ENCODE data around the gene SYT1.

Gene SYT1

GRCh38 chr12:79288911-79289310 lies 424.3 kb downstream of the SYT1 start:
- TF ChIP-seq EZH2phosphoT487 (conservative IDR thresholded peaks at IDR 0.05; ENCODE audit: low read length) = no peak
- no peak for TF ChIP-seq CTCF (IDR thresholded peaks at IDR 0.05; ENCODE audit: insufficient read depth, low read length, poor library complexity, severe bottlenecking)

GRCh38 chr12:79291711-79292110 lies 427.1 kb downstream of the SYT1 start:
- H4K20me1 ChIP-seq (ENCODE audit: low read depth, low read length) = no peaks in the 10 kb centered on the region
- H3K4me2 ChIP-seq (ENCODE audit: low read depth, low read length, poor library complexity, severe bottlenecking) = no peak overlapping the region
- no peaks in the 10 kb centered on the region for H3K9me3 ChIP-seq (ENCODE audit: insufficient read depth, low read length)
- H3K9ac ChIP-seq (ENCODE audit: low read length) = no peak overlapping the region
- H3K79me2 ChIP-seq (ENCODE audit: insufficient read depth, low read length) = no peaks in the 10 kb centered on the region
- no peak overlapping the region for H3K27ac ChIP-seq (ENCODE audit: low read depth, low read length)
- TF ChIP-seq CTCF (IDR thresholded peaks at IDR 0.05; ENCODE audit: insufficient read depth, low read length, poor library complexity, severe bottlenecking) = no peak
- no peak for TF ChIP-seq EZH2phosphoT487 (conservative IDR thresholded peaks at IDR 0.05; ENCODE audit: low read length)
- H3K27me3 ChIP-seq (ENCODE audit: low read length) = no peaks in the 10 kb centered on the region; the same call in 1 of the 2 replicates
- no peak overlapping the region for H2AFZ ChIP-seq (ENCODE audit: low read depth, low read length, severe bottlenecking)
- no peak overlapping the region for H3K4me3 ChIP-seq (ENCODE audit: insufficient read depth, low read length, poor library complexity, severe bottlenecking)
- no peaks in the 10 kb centered on the region for H3K9me2 ChIP-seq (replicated peaks; ENCODE audit: insufficient read depth, low read length)
- no peaks in the 10 kb centered on the region for H3K36me3 ChIP-seq (ENCODE audit: low read length)
- H3F3A ChIP-seq (ENCODE audit: insufficient read depth) = no peaks in the 10 kb centered on the region

More at GRCh38 chr12:79288911-79289310, 424.3 kb downstream of the SYT1 start:
- no peak overlapping the region for H3K9ac ChIP-seq (ENCODE audit: low read length)
- H3F3A ChIP-seq (ENCODE audit: insufficient read depth) = no peaks in the 10 kb centered on the region
- no peak overlapping the region for H2AFZ ChIP-seq (ENCODE audit: low read depth, low read length, severe bottlenecking)
- H3K4me2 ChIP-seq (ENCODE audit: low read depth, low read length, poor library complexity, severe bottlenecking) = no peak overlapping the region
- H3K4me3 ChIP-seq (ENCODE audit: insufficient read depth, low read length, poor library complexity, severe bottlenecking) = no peak overlapping the region
- no peaks in the 10 kb centered on the region; the same call in 1 of the 2 replicates for H3K27me3 ChIP-seq (ENCODE audit: low read length)
- no peak overlapping the region for H3K27ac ChIP-seq (ENCODE audit: low read depth, low read length)
- no peaks in the 10 kb centered on the region for H3K36me3 ChIP-seq (ENCODE audit: low read length)
- H4K20me1 ChIP-seq (ENCODE audit: low read depth, low read length) = no peaks in the 10 kb centered on the region
- H3K9me3 ChIP-seq (ENCODE audit: insufficient read depth, low read length) = no peaks in the 10 kb centered on the region
- H3K9me2 ChIP-seq (replicated peaks; ENCODE audit: insufficient read depth, low read length) = no peaks in the 10 kb centered on the region
- H3K79me2 ChIP-seq (ENCODE audit: insufficient read depth, low read length) = no peaks in the 10 kb centered on the region

- no peak overlapping the region for H3K4me2 ChIP-seq (ENCODE audit: low read depth, low read length, poor library complexity, severe bottlenecking)
- H3K36me3 ChIP-seq (ENCODE audit: low read length) = no peaks in the 10 kb centered on the region
- no peaks in the 10 kb centered on the region for H3K27me3 ChIP-seq (ENCODE audit: low read length)
- H4K20me1 ChIP-seq (ENCODE audit: low read depth, low read length) = no peaks in the 10 kb centered on the region
- H3K79me2 ChIP-seq (ENCODE audit: insufficient read depth, low read length) = no peaks in the 10 kb centered on the region
- no peak overlapping the region for H3K4me3 ChIP-seq (ENCODE audit: insufficient read depth, low read length, poor library complexity, severe bottlenecking)
- no peak overlapping the region for H2AFZ ChIP-seq (ENCODE audit: low read depth, low read length, severe bottlenecking)
- TF ChIP-seq EZH2phosphoT487 (conservative IDR thresholded peaks at IDR 0.05; ENCODE audit: low read length) (no peak), CTCF (IDR thresholded peaks at IDR 0.05; ENCODE audit: insufficient read depth, low read length, poor library complexity, severe bottlenecking) (no peak)
- no peak overlapping the region for H3K27ac ChIP-seq (ENCODE audit: low read depth, low read length)
- H3K9ac ChIP-seq (ENCODE audit: low read length) = no peak overlapping the region
- no peaks in the 10 kb centered on the region for H3K9me3 ChIP-seq (ENCODE audit: insufficient read depth, low read length)
- no peaks in the 10 kb centered on the region for H3K9me2 ChIP-seq (replicated peaks; ENCODE audit: insufficient read depth, low read length)
- H3F3A ChIP-seq (ENCODE audit: insufficient read depth) = no peaks in the 10 kb centered on the region
These were observed 430.0 kb downstream of the SYT1 start for GRCh38 chr12:79294590-79294989.
